Measurements from ENCODE around the gene MYO7B.
A peak's percentile ranks its signal among the peaks of the same experiment; 100 is the strongest.

The MYO7B gene

GRCh38 chr2:127638361-127639110, 103.1 kb downstream of the MYO7B start:
- WGBS (ENCODE audit: insufficient coverage, insufficient read length), result no CpG with 5 or more reads among the region's 23 CpGs
- DNase-seq (ENCODE audit: low read depth, low spot score), result peak; percentile 63
- Histone ChIP-seq H3K27ac (ENCODE audit: low read length) (no peak overlapping the region), H3K4me3 (ENCODE audit: low read length) (no peak overlapping the region), H3K4me1 (ENCODE audit: control insufficient read depth, insufficient read depth, low read length) (peaks cover 14% of the 10 kb centered on the region), H3K36me3 (ENCODE audit: control insufficient read depth, insufficient read depth, low read length) (no peaks in the 10 kb centered on the region; the same call in 1 of the 2 replicates), H3K27me3 (ENCODE audit: control insufficient read depth, insufficient read depth, low read length) (no peaks in the 10 kb centered on the region), H3K9me3 (ENCODE audit: control insufficient read depth, insufficient read depth, low read length) (no peaks in the 10 kb centered on the region)

GRCh38 chr2:127639111-127639474, 103.6 kb downstream of the MYO7B start:
- H3K27ac ChIP-seq (ENCODE audit: low read length), result no peak overlapping the region

GRCh38 chr2:127640082-127641072, 104.9 kb downstream of the MYO7B start:
- H3K27ac ChIP-seq (ENCODE audit: low read length), result no peak overlapping the region
- no peak for DNase-seq (ENCODE audit: low read depth, low spot score)
- no peaks in the 10 kb centered on the region; the same call in 1 of the 2 replicates for H3K36me3 ChIP-seq (ENCODE audit: control insufficient read depth, insufficient read depth, low read length)
- no peaks in the 10 kb centered on the region for H3K9me3 ChIP-seq (ENCODE audit: control insufficient read depth, insufficient read depth, low read length)
- H3K27me3 ChIP-seq (ENCODE audit: control insufficient read depth, insufficient read depth, low read length), result no peaks in the 10 kb centered on the region
- WGBS (ENCODE audit: insufficient coverage, insufficient read length), result no CpG with 5 or more reads among the region's 25 CpGs
- H3K4me1 ChIP-seq (ENCODE audit: control insufficient read depth, insufficient read depth, low read length), result peaks cover 14% of the 10 kb centered on the region
- no peak overlapping the region for H3K4me3 ChIP-seq (ENCODE audit: low read length)

More at GRCh38 chr2:127639111-127639474, 103.6 kb downstream of the MYO7B start:
- Histone ChIP-seq H3K4me1 (ENCODE audit: control insufficient read depth, insufficient read depth, low read length) (peaks cover 14% of the 10 kb centered on the region), H3K36me3 (ENCODE audit: control insufficient read depth, insufficient read depth, low read length) (no peaks in the 10 kb centered on the region; the same call in 1 of the 2 replicates), H3K27me3 (ENCODE audit: control insufficient read depth, insufficient read depth, low read length) (no peaks in the 10 kb centered on the region), H3K9me3 (ENCODE audit: control insufficient read depth, insufficient read depth, low read length) (no peaks in the 10 kb centered on the region), H3K4me3 (ENCODE audit: low read length) (no peak overlapping the region)
- DNase-seq (ENCODE audit: low read depth, low spot score), result no peak
- no CpG with 5 or more reads among the region's 13 CpGs for WGBS (ENCODE audit: insufficient coverage, insufficient read length)

GRCh38 chr2:127641133-127641532, 105.7 kb downstream of the MYO7B start:
- no peaks in the 10 kb centered on the region for H3K27me3 ChIP-seq (ENCODE audit: control insufficient read depth, insufficient read depth, low read length)
- WGBS (ENCODE audit: insufficient coverage, insufficient read length), result no CpG with 5 or more reads among the region's 6 CpGs
- no peak for DNase-seq (ENCODE audit: low read depth, low spot score)
- no peak overlapping the region for H3K4me3 ChIP-seq (ENCODE audit: low read length)
- peaks cover 14% of the 10 kb centered on the region for H3K4me1 ChIP-seq (ENCODE audit: control insufficient read depth, insufficient read depth, low read length)
- H3K36me3 ChIP-seq (ENCODE audit: control insufficient read depth, insufficient read depth, low read length), result no peaks in the 10 kb centered on the region; the same call in 1 of the 2 replicates
- H3K9me3 ChIP-seq (ENCODE audit: control insufficient read depth, insufficient read depth, low read length), result no peaks in the 10 kb centered on the region
- H3K27ac ChIP-seq (ENCODE audit: low read length), result no peak overlapping the region

- peaks cover 14% of the 10 kb centered on the region for H3K4me1 ChIP-seq (ENCODE audit: control insufficient read depth, insufficient read depth, low read length)
- H3K9me3 ChIP-seq (ENCODE audit: control insufficient read depth, insufficient read depth, low read length), result no peaks in the 10 kb centered on the region
- H3K27ac ChIP-seq (ENCODE audit: low read length), result no peak overlapping the region
- no CpG with 5 or more reads among the region's 25 CpGs for WGBS (ENCODE audit: insufficient coverage, insufficient read length)
- H3K4me3 ChIP-seq (ENCODE audit: low read length), result no peak overlapping the region
- no peak for DNase-seq (ENCODE audit: low read depth, low spot score)
- no peaks in the 10 kb centered on the region; the same call in 1 of the 2 replicates for H3K36me3 ChIP-seq (ENCODE audit: control insufficient read depth, insufficient read depth, low read length)
- H3K27me3 ChIP-seq (ENCODE audit: control insufficient read depth, insufficient read depth, low read length), result no peaks in the 10 kb centered on the region
These were observed 106.5 kb downstream of the MYO7B start for GRCh38 chr2:127641846-127642507.

- Histone ChIP-seq H3K4me3 (ENCODE audit: low read length) (no peak overlapping the region), H3K27ac (ENCODE audit: low read length) (no peak overlapping the region), H3K4me1 (ENCODE audit: control insufficient read depth, insufficient read depth, low read length) (peaks cover 11% of the 10 kb centered on the region; the same call in 1 of the 2 replicates), H3K36me3 (ENCODE audit: control insufficient read depth, insufficient read depth, low read length) (no peaks in the 10 kb centered on the region; the same call in 1 of the 2 replicates), H3K27me3 (ENCODE audit: control insufficient read depth, insufficient read depth, low read length) (no peaks in the 10 kb centered on the region), H3K9me3 (ENCODE audit: control insufficient read depth, insufficient read depth, low read length) (no peaks in the 10 kb centered on the region)
- WGBS (ENCODE audit: insufficient coverage, insufficient read length), result no CpG with 5 or more reads among the region's 17 CpGs
- no peak for DNase-seq (ENCODE audit: low read depth, low spot score)
These were observed 107.4 kb downstream of the MYO7B start for GRCh38 chr2:127642706-127643438.

GRCh38 chr2:127643439-127644065, 108.1 kb downstream of the MYO7B start:
- Histone ChIP-seq H3K9me3 (ENCODE audit: control insufficient read depth, insufficient read depth, low read length) (no peaks in the 10 kb centered on the region), H3K4me1 (ENCODE audit: control insufficient read depth, insufficient read depth, low read length) (peaks cover 8% of the 10 kb centered on the region; the same call in 1 of the 2 replicates), H3K27me3 (ENCODE audit: control insufficient read depth, insufficient read depth, low read length) (no peaks in the 10 kb centered on the region), H3K27ac (ENCODE audit: low read length) (no peak overlapping the region), H3K4me3 (ENCODE audit: low read length) (no peak overlapping the region), H3K36me3 (ENCODE audit: control insufficient read depth, insufficient read depth, low read length) (no peaks in the 10 kb centered on the region; the same call in 1 of the 2 replicates)
- no CpG with 5 or more reads among the region's 15 CpGs for WGBS (ENCODE audit: insufficient coverage, insufficient read length)
- DNase-seq (ENCODE audit: low read depth, low spot score), result no peak

- H3K4me3 ChIP-seq (ENCODE audit: low read length), result no peak overlapping the region
- H3K4me1 ChIP-seq (ENCODE audit: control insufficient read depth, insufficient read depth, low read length), result 0 out of 2 replicates have a peak, but pooled peaks cover 4% of the 10 kb centered on the region
These were observed 108.9 kb downstream of the MYO7B start for GRCh38 chr2:127644066-127645025.

More at GRCh38 chr2:127644066-127645025, 108.9 kb downstream of the MYO7B start:
- DNase-seq (ENCODE audit: low read depth, low spot score), result no peak
- Histone ChIP-seq H3K27me3 (ENCODE audit: control insufficient read depth, insufficient read depth, low read length) (no peaks in the 10 kb centered on the region), H3K9me3 (ENCODE audit: control insufficient read depth, insufficient read depth, low read length) (no peaks in the 10 kb centered on the region), H3K27ac (ENCODE audit: low read length) (no peak overlapping the region), H3K36me3 (ENCODE audit: control insufficient read depth, insufficient read depth, low read length) (no peaks in the 10 kb centered on the region; the same call in 1 of the 2 replicates)
- WGBS (ENCODE audit: insufficient coverage, insufficient read length), result no CpG with 5 or more reads among the region's 19 CpGs

All from iPS DF 6.9 (cell line).